Trophoblast cell (in vitro differentiated cells and primary cell): ENCODE measurements around the gene LRFN2.

Experiments
- DNase-seq, 2 donors: peaks; one replicate each; pipeline ENCODE4 v3.0.0-alpha.2; 2016
- H2AFZ ChIP-seq: 2 replicates; pipeline ENCODE4 v1.6.1; 2013; ENCODE audit warnings: low read length, moderate library complexity, mild to moderate bottlenecking; ENCODE audit not compliant: insufficient read depth, poor library complexity
- H2AK5ac ChIP-seq: 2 replicates; pipeline ENCODE4 v1.6.1; 2013; ENCODE audit warnings: mild to moderate bottlenecking, low read length
- H2BK120ac ChIP-seq: 2 replicates; pipeline ENCODE4 v1.6.1; 2013; ENCODE audit warnings: low read length, mild to moderate bottlenecking, moderate library complexity; ENCODE audit not compliant: insufficient read depth, poor library complexity
- H2BK12ac ChIP-seq: 2 replicates; pipeline ENCODE4 v1.6.1; 2013; ENCODE audit warnings: mild to moderate bottlenecking, low read length, moderate library complexity
- H2BK5ac ChIP-seq: 2 replicates; pipeline ENCODE4 v1.6.1; 2013; ENCODE audit warnings: low read length, low read depth, moderate library complexity, mild to moderate bottlenecking; ENCODE audit not compliant: poor library complexity
- H3K14ac ChIP-seq: 2 replicates; pipeline ENCODE4 v1.6.1; 2013; ENCODE audit warnings: mild to moderate bottlenecking, low read length
- H3K18ac ChIP-seq: 2 replicates; pipeline ENCODE4 v1.6.1; 2013; ENCODE audit warnings: mild to moderate bottlenecking, low read length
- H3K23ac ChIP-seq: 2 replicates; pipeline ENCODE4 v1.6.1; 2013; ENCODE audit warnings: low read length
- H3K27ac ChIP-seq: 2 replicates; pipeline ENCODE4 v1.5.1; 2013; ENCODE audit warnings: low read depth, mild to moderate bottlenecking, inconsistent platforms, low read length, moderate library complexity
- H3K27me3 ChIP-seq: 2 replicates; pipeline ENCODE4 v1.6.1; 2013; ENCODE audit warnings: inconsistent platforms, mild to moderate bottlenecking, low read length, moderate library complexity; ENCODE audit not compliant: insufficient read depth
- H3K36me3 ChIP-seq, 2 experiments: 1 replicate in 1 of 2; 2 replicates in 1 of 2; pipeline ENCODE4 v1.6.1; 2013; ENCODE audit warnings: low read length in 2 of 2, mild to moderate bottlenecking in 2 of 2, moderate library complexity in 1 of 2; ENCODE audit not compliant: insufficient read depth in 2 of 2, control insufficient read depth in 1 of 2
- H3K4ac ChIP-seq: 2 replicates; pipeline ENCODE4 v1.6.1; 2013; ENCODE audit warnings: low read depth, mild to moderate bottlenecking, low read length, moderate library complexity
- H3K4me1 ChIP-seq, 2 experiments: 1 replicate in 1 of 2; 2 replicates in 1 of 2; pipeline ENCODE4 v1.6.1; 2013; ENCODE audit warnings: low read length in 2 of 2, mild to moderate bottlenecking in 2 of 2, moderate library complexity in 1 of 2; ENCODE audit not compliant: insufficient read depth in 2 of 2, control insufficient read depth in 1 of 2
- H3K4me2 ChIP-seq: 2 replicates; pipeline ENCODE4 v1.6.1; 2013; ENCODE audit warnings: inconsistent platforms, mild to moderate bottlenecking, low read length, moderate library complexity
- H3K4me3 ChIP-seq: 2 replicates; pipeline ENCODE4 v1.5.1; 2013; ENCODE audit warnings: mild to moderate bottlenecking, low read depth, low read length, inconsistent platforms
- H3K79me1 ChIP-seq: one replicate; pipeline ENCODE4 v1.6.1; 2013; ENCODE audit warnings: low read length
- H3K79me2 ChIP-seq: 2 replicates; pipeline ENCODE4 v1.6.1; 2013; ENCODE audit warnings: low read length, mild to moderate bottlenecking; ENCODE audit not compliant: control insufficient read depth, insufficient read depth, poor library complexity
- H3K9ac ChIP-seq: 2 replicates; pipeline ENCODE4 v1.6.1; 2013; ENCODE audit warnings: mild to moderate bottlenecking, low read length
- H3K9me3 ChIP-seq: 2 replicates; pipeline ENCODE4 v1.6.1; 2013; ENCODE audit warnings: low read depth, mild to moderate bottlenecking, control low read depth, inconsistent platforms, low read length; ENCODE audit not compliant: insufficient read depth
- H4K12ac ChIP-seq: 2 replicates; pipeline ENCODE4 v1.6.1; 2013; ENCODE audit warnings: low read depth, mild to moderate bottlenecking, low read length, moderate library complexity
- H4K8ac ChIP-seq: 2 replicates; pipeline ENCODE4 v1.6.1; 2013; ENCODE audit warnings: low read depth, mild to moderate bottlenecking, low read length, moderate library complexity
- H4K91ac ChIP-seq: one replicate; pipeline ENCODE4 v1.6.1; 2013; ENCODE audit warnings: low read depth, mild to moderate bottlenecking, low read length, moderate library complexity
- WGBS: extraction: QIAGEN DNeasy Blood & Tissue Kit; methylation state at CpG from one replicate; pipeline ENCODE4 v1.1.7; 2013; ENCODE audit warnings: missing lambda C conversion rate; ENCODE audit not compliant: insufficient read length, insufficient coverage; ENCODE audit errors: extremely low coverage; 5-methylcytosine and 5-hydroxymethylcytosine counted together

Gene LRFN2

DNA sequence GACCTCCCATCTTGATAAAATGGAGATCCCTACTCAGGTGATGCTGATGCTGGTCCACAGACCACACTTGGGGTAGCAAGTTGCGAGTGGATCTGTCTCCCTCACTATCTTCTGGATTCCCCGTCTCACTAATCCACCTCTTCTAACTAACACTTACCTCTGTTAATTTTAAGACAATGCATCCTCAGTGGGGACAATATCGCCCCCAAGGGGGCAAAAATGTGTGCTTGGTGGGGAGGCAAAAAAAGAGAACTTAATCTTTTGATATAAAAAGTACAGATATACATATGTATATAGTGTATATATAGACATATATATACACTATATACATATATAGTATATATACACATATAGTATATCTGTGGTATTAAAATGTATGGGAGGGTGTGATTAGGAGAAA lies 4.3 kb downstream of the LRFN2 start:
- Histone ChIP-seq H3K79me1 (no peaks in the 10 kb centered on the region), H3K9me3 (peaks cover 2% of the 10 kb centered on the region), H2AFZ (no peak overlapping the region), H4K8ac (no peak overlapping the region), H2BK120ac (no peak overlapping the region), H2BK12ac (no peak overlapping the region), H3K23ac (no peak overlapping the region), H3K9ac (no peak overlapping the region), H3K27ac (no peak overlapping the region), H3K14ac (no peak overlapping the region), H4K91ac (no peak overlapping the region), H3K4me2 (no peak overlapping the region), H3K4me1 (peaks cover 5 to 6% of the 10 kb centered on the region in 2 experiments), H4K12ac (no peak overlapping the region), H2BK5ac (no peak overlapping the region), H3K27me3 (peaks cover 28% of the 10 kb centered on the region), H3K4ac (no peak overlapping the region), H3K18ac (no peak overlapping the region), H3K79me2 (no peaks in the 10 kb centered on the region), H3K36me3 (no peaks in the 10 kb centered on the region), H3K4me3 (no peak overlapping the region), H2AK5ac (no peak overlapping the region)
- WGBS = no CpG with 5 or more reads among the region's 3 CpGs
- no peak for DNase-seq

DNA sequence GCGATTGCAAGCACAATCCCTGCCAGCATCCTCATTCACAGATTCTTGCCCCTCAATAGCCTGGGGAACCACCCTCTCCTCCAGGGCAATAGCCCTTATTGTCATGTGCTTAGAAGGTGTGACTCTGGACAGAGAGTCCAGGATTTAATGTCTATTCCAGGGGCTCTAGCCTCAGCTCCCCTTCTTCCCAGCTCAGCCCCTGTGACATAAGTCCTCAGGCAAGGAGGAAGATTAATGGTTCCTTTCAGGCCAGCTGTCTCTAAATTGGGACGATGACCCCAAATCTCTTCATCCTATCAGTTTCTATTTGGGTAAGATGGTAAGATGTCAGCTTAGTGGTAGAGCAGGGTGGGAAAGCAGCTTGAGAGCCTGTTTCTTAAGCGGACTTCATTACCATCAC lies 8.1 kb downstream of the LRFN2 start:
- Histone ChIP-seq H3K4me2 (no peak overlapping the region), H2BK5ac (no peak overlapping the region), H2AFZ (no peak overlapping the region), H3K27ac (no peak overlapping the region), H2BK120ac (no peak overlapping the region), H4K8ac (no peak overlapping the region), H3K9me3 (peaks cover 2% of the 10 kb centered on the region), H3K36me3 (no peaks in the 10 kb centered on the region), H3K18ac (no peak overlapping the region), H3K4me3 (no peak overlapping the region), H3K23ac (no peak overlapping the region), H3K4ac (no peak overlapping the region), H3K79me2 (no peaks in the 10 kb centered on the region), H3K4me1 (no peaks in the 10 kb centered on the region), H2AK5ac (no peak overlapping the region), H2BK12ac (no peak overlapping the region), H3K27me3 (no peaks in the 10 kb centered on the region), H4K12ac (no peak overlapping the region), H3K9ac (no peak overlapping the region), H3K14ac (no peak overlapping the region), H3K79me1 (no peaks in the 10 kb centered on the region), H4K91ac (no peak overlapping the region)
- no CpG with 5 or more reads among the region's 3 CpGs for WGBS
- DNase-seq = no peak

DNA sequence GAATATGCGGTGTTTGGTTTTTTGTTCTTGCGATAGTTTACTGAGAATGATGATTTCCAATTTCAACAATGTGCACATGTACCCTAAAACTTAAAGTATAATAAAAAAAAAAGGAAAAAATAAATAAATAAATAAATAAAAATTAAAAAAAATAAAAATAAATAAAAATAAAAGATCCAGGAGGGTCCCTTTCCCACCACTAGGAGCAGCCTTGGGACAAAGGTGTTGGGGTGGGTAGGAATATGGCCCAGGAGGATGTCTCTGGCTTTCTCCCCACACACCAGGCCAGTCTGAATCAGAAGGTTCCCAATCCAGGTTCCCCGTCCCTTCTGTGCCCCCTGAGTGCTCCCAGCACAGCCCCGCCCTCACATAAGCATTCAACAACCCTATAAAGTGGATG lies 9.5 kb downstream of the LRFN2 start:
- Histone ChIP-seq H2AK5ac (no peak overlapping the region), H4K12ac (no peak overlapping the region), H3K18ac (no peak overlapping the region), H3K9ac (no peak overlapping the region), H3K4me1 (no peaks in the 10 kb centered on the region), H3K4ac (no peak overlapping the region), H3K14ac (no peak overlapping the region), H2AFZ (no peak overlapping the region), H2BK5ac (no peak overlapping the region), H4K91ac (no peak overlapping the region), H3K4me3 (no peak overlapping the region), H2BK12ac (no peak overlapping the region), H3K27ac (no peak overlapping the region), H3K9me3 (peaks cover 2% of the 10 kb centered on the region), H3K36me3 (no peaks in the 10 kb centered on the region), H2BK120ac (no peak overlapping the region), H3K79me2 (no peaks in the 10 kb centered on the region), H3K79me1 (no peaks in the 10 kb centered on the region), H4K8ac (no peak overlapping the region), H3K4me2 (no peak overlapping the region), H3K23ac (no peak overlapping the region), H3K27me3 (no peaks in the 10 kb centered on the region)
- WGBS = no CpG with 5 or more reads among the region's 4 CpGs
- DNase-seq = no peak

DNA sequence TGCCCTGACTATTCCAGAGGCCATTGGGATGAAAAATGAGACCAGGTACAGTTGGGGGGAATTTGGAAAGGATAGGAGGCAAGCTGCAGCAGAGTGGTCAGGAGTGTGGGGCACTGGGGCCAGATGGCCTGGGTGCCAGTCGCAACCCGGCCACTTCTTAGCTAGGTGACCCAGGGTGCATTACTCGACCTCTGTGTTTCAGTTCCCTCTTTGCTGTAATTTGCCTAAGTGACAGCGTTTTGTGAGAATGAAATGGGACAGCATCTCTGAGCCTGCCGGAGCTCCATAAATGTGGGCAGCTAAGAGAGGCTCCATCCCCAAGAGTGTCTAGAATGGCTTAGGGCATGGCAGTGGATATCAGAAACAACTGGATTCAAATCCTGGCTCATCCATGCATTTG lies 13.9 kb downstream of the LRFN2 start:
- no peaks in the 10 kb centered on the region for H3K9me3 ChIP-seq
- H3K9ac ChIP-seq = no peak overlapping the region
- no peak overlapping the region for H2BK5ac ChIP-seq
- no peaks in the 10 kb centered on the region for H3K4me1 ChIP-seq
- no peak overlapping the region for H3K4ac ChIP-seq
- no peak overlapping the region for H3K4me2 ChIP-seq
- H3K23ac ChIP-seq = no peak overlapping the region
- H4K8ac ChIP-seq = no peak overlapping the region
- H4K12ac ChIP-seq = no peak overlapping the region
- H3K4me3 ChIP-seq = no peak overlapping the region
- WGBS = no CpG with 5 or more reads among the region's 5 CpGs
- H2AFZ ChIP-seq = no peak overlapping the region
- DNase-seq = no peak
- H3K79me2 ChIP-seq = no peaks in the 10 kb centered on the region
- H3K27ac ChIP-seq = no peak overlapping the region
- no peak overlapping the region for H2BK120ac ChIP-seq
- H3K27me3 ChIP-seq = no peaks in the 10 kb centered on the region
- no peaks in the 10 kb centered on the region for H3K79me1 ChIP-seq
- H4K91ac ChIP-seq = no peak overlapping the region
- H3K36me3 ChIP-seq = no peaks in the 10 kb centered on the region
- H3K18ac ChIP-seq = no peak overlapping the region
- no peak overlapping the region for H2BK12ac ChIP-seq
- no peak overlapping the region for H2AK5ac ChIP-seq
- H3K14ac ChIP-seq = no peak overlapping the region
